HepG2 (cell line): ENCODE measurements around the gene NPAS2. TPM values are rescaled to one million over a fixed set of nuclear protein-coding genes. Genes with fewer than 3 reads are reported as not detected.

ENCODE experiments used
- CEBPB ChIP-seq: IDR thresholded peaks from 2 replicates; pipeline ENCODE4 v1.6.1; 2011; ENCODE audit warnings: low read depth, low read length, improper control_type of control experiment, borderline replicate concordance
- DDIT3 ChIP-seq: sonication (generic); formaldehyde crosslinking; IDR thresholded peaks from 2 replicates; pipeline ENCODE4 v1.4.0; 2020; ENCODE audit warnings: mild to moderate bottlenecking, missing genetic modification reagents
- DMAP1 ChIP-seq: IDR thresholded peaks from 2 replicates; pipeline ENCODE4 v1.6.1; 2016
- FOXK1 ChIP-seq: sonication (generic); formaldehyde crosslinking; IDR thresholded peaks from 2 replicates; pipeline ENCODE4 v1.4.0; 2020; ENCODE audit warnings: low read depth, missing genetic modification reagents, borderline replicate concordance
- HCFC1 ChIP-seq: fragments of 150-350 bp; IDR thresholded peaks from 2 replicates; pipeline ENCODE4 v1.6.1; 2014; ENCODE audit warnings: low read depth, low read length
- HOXD1 ChIP-seq: sonication (generic); formaldehyde crosslinking; IDR thresholded peaks from 2 replicates; pipeline ENCODE4 v1.5.0; 2020; ENCODE audit warnings: missing genetic modification reagents
- MAZ ChIP-seq, 2 experiments: sonication (generic) in 1 of 2; formaldehyde crosslinking in 1 of 2; IDR thresholded peaks; 2 replicates each; pipeline versions ENCODE4 v1.5.0 to v1.6.1; 2012 to 2020; ENCODE audit warnings: low read depth in 2 of 2, mild to moderate bottlenecking in 2 of 2, borderline replicate concordance in 1 of 2, improper control_type of control experiment in 1 of 2, low read length in 1 of 2, missing genetic modification reagents in 1 of 2, moderate library complexity in 1 of 2
- MLLT10 ChIP-seq: sonication (generic); formaldehyde crosslinking; IDR thresholded peaks from 2 replicates; pipeline ENCODE4 v1.4.0; 2020; ENCODE audit warnings: missing genetic modification reagents
- NFKBIZ ChIP-seq: IDR thresholded peaks from 2 replicates; pipeline ENCODE4 v1.6.1; 2018; ENCODE audit warnings: missing genetic modification reagents, missing compliant biosample characterization
- PCBP1 ChIP-seq: fragments of 200-400 bp; formaldehyde crosslinking; IDR thresholded peaks from 2 replicates; pipeline ENCODE4 v1.6.1; 2017; ENCODE audit warnings: mild to moderate bottlenecking, low read depth, low read length, borderline replicate concordance
- RERE ChIP-seq: IDR thresholded peaks from 2 replicates; pipeline ENCODE4 v1.6.1; 2016; ENCODE audit warnings: low read depth, missing genetic modification reagents, missing compliant biosample characterization
- SALL1 ChIP-seq: sonication (generic); formaldehyde crosslinking; IDR thresholded peaks from 2 replicates; pipeline ENCODE4 v1.8.0; 2022; ENCODE audit warnings: mild to moderate bottlenecking, missing genetic modification reagents
- SMARCC2 ChIP-seq: fragments of 450-650 bp; IDR thresholded peaks from 2 replicates; pipeline ENCODE4 v1.6.1; 2017; ENCODE audit warnings: antibody characterized with exemption, mild to moderate bottlenecking
- SNAPC5 ChIP-seq: sonication (generic); formaldehyde crosslinking; IDR thresholded peaks from 2 replicates; pipeline ENCODE4 v1.8.1; 2023; ENCODE audit warnings: mild to moderate bottlenecking, missing genetic modification reagents, borderline replicate concordance
- SOX6 ChIP-seq, 2 experiments: fragments of 450-650 bp in 1 of 2; sonication (generic) in 1 of 2; formaldehyde crosslinking in 1 of 2; IDR thresholded peaks; 2 replicates each; pipeline versions ENCODE4 v1.4.0 to v1.6.1; 2017 to 2020; ENCODE audit warnings: antibody characterized with exemption in 1 of 2, mild to moderate bottlenecking in 1 of 2, missing genetic modification reagents in 1 of 2
- SRSF4 ChIP-seq: fragments of 200-400 bp; formaldehyde crosslinking; IDR thresholded peaks from one replicate; pipeline ENCODE4 v1.6.1; 2018; ENCODE audit warnings: mild to moderate bottlenecking, low read depth, low read length, moderate library complexity; ENCODE audit not compliant: poor library complexity, severe bottlenecking
- TEF ChIP-seq: sonication (generic); formaldehyde crosslinking; IDR thresholded peaks from 2 replicates; pipeline ENCODE4 v1.5.0; 2020; ENCODE audit warnings: missing genetic modification reagents
- ZBTB49 ChIP-seq: sonication (generic); formaldehyde crosslinking; IDR thresholded peaks from 2 replicates; pipeline ENCODE4 v1.4.0; 2020; ENCODE audit warnings: missing genetic modification reagents, borderline replicate concordance
- ZNF224 ChIP-seq: sonication (generic); formaldehyde crosslinking; IDR thresholded peaks from 2 replicates; pipeline ENCODE4 v1.5.0; 2020; ENCODE audit warnings: mild to moderate bottlenecking, missing genetic modification reagents
- ZNF263 ChIP-seq: sonication (generic); formaldehyde crosslinking; IDR thresholded peaks from 2 replicates; pipeline ENCODE4 v1.4.0; 2020; ENCODE audit warnings: missing genetic modification reagents
- ZNF552 ChIP-seq: sonication (generic); formaldehyde crosslinking; IDR thresholded peaks from 2 replicates; pipeline ENCODE4 v1.9.0; 2022; ENCODE audit warnings: missing genetic modification reagents, mild to moderate bottlenecking, borderline replicate concordance
- ZSCAN9 ChIP-seq: IDR thresholded peaks from 2 replicates; pipeline ENCODE4 v1.6.1; 2016; ENCODE audit warnings: borderline replicate concordance
- polyA plus RNA-seq, 8 experiments: library from polyadenylated mRNA; depleted of rRNA in 3 of 8; stranded (reverse) in 7 of 8; unstranded in 1 of 8; fragments of >200 nt; fragmentation: Illumina TruSeq in 4 of 8; extraction: Trizol in 4 of 8; gene quantifications; 2 replicates each; pipeline versions ENCODE4 v1.2.1 to v1.2.3, GENCODE V29; 2011 to 2016; ENCODE audit warnings: low read depth in 4 of 8, missing spikeins in 1 of 8, mixed read lengths in 1 of 8; ENCODE audit not compliant: insufficient read depth in 1 of 8
- total RNA-seq, 5 experiments: library from RNA; depleted of rRNA; stranded (reverse); fragments of >200 nt; fragmentation: Illumina TruSeq; extraction: Trizol; gene quantifications; 2 replicates each; pipeline ENCODE4 v1.2.3, GENCODE V29; 2016; ENCODE audit warnings: low read depth in 1 of 5

Gene NPAS2
- total and polyA plus RNA-seq, 2 of the 13 experiments (the other 11 are each of a cell fraction or from before 2014, with no cell fraction given) = 14.8 to 37.5 TPM

GRCh38 chr2:100886085-100886484 lies 66.1 kb downstream of the NPAS2 start (continued):
- TF ChIP-seq TEF (CRISPR knock-in tag) (peak; percentile 42; the same call in 1 of the 2 replicates), SOX6 (IDR thresholded peaks at IDR 0.05) (no peak), SOX6 (CRISPR knock-in tag; IDR thresholded peaks at IDR 0.05) (no peak), FOXK1 (peak; percentile 22; the same call in 1 of the 2 replicates), CEBPB (peak; percentile 66; the same call in 1 of the 2 replicates), ZNF552 (CRISPR knock-in tag) (no peak), HCFC1 (no peak), SRSF4 (no peak), DDIT3 (CRISPR knock-in tag) (no peak), RERE (CRISPR knock-in tag) (no peak), MLLT10 (CRISPR knock-in tag) (no peak), HOXD1 (no peak), SNAPC5 (CRISPR knock-in tag) (no peak), SMARCC2 (no peak), SALL1 (CRISPR knock-in tag) (0 out of 2 replicates have a peak, but pooled peaks have one; percentile 31), ZSCAN9 (CRISPR knock-in tag) (no peak), MAZ (IDR thresholded peaks at IDR 0.05; ENCODE audit: borderline replicate concordance, low read depth, low read length) (no peak), MAZ (CRISPR knock-in tag; IDR thresholded peaks at IDR 0.05; ENCODE audit: low read depth) (no peak), PCBP1 (no peak), ZNF224 (CRISPR knock-in tag) (no peak), ZBTB49 (CRISPR knock-in tag) (no peak), ZNF263 (CRISPR knock-in tag) (no peak), NFKBIZ (CRISPR knock-in tag) (no peak), DMAP1 (CRISPR knock-in tag) (no peak)
